Breast epithelium (tissue), 3 donors: Measurements from ENCODE around the gene HIPK3.

Experiments used
- CTCF ChIP-seq, 3 donors: fragments of 450-650 bp; IDR thresholded peaks; one replicate each; pipeline ENCODE4 v1.5.1; 2016 to 2017; ENCODE audit warnings: antibody characterized with exemption in 3 of 3, mild to moderate bottlenecking in 3 of 3, moderate library complexity in 3 of 3
- POLR2AphosphoS5 ChIP-seq, 3 donors: sonication (generic); formaldehyde crosslinking; IDR thresholded peaks; one replicate each; pipeline ENCODE4 v1.6.1; 2017; ENCODE audit warnings: antibody characterized with exemption in 3 of 3

GRCh38 chr11:33292311-33292710 lies 35.1 kb downstream of the HIPK3 start:
- no peak for TF ChIP-seq CTCF (IDR thresholded peaks at IDR 0.05)
- TF ChIP-seq POLR2AphosphoS5 (IDR thresholded peaks at IDR 0.05): no peak
